Measurements from ENCODE around the gene NSDHL.

- no peak for TF ChIP-seq CTCF (IDR thresholded peaks at IDR 0.05; ENCODE audit: insufficient read depth, low read depth, low read length)
- no peak for TF ChIP-seq EZH2 (IDR thresholded peaks at IDR 0.05; ENCODE audit: insufficient read depth, low read length)
These were observed 55.9 kb downstream of the NSDHL start for GRCh38 chrX:152886716-152887115.

Data from astrocyte (in vitro differentiated cells and primary cell).